ENCODE measurements around the gene VTCN1. TPM values are rescaled to one million over a fixed set of nuclear protein-coding genes. Genes with fewer than 3 reads are reported as not detected.

The VTCN1 gene
- total RNA-seq, 1 donor from 2014 or later, result 0.77 TPM

- Histone ChIP-seq H3K27me3 (ENCODE audit: low read depth) (no peaks in the 10 kb centered on the region), H3K36me3 (no peaks in the 10 kb centered on the region), H3K4me1 (no peaks in the 10 kb centered on the region), H3K4me3 (no peak overlapping the region), H3K9me3 (no peaks in the 10 kb centered on the region), H3K27ac (no peak overlapping the region)
- no peak for TF ChIP-seq CTCF (IDR thresholded peaks at IDR 0.05)
- DNase-seq (no peak), ATAC-seq (no peak)
- intact Hi-C loops (cut with DNase I), result no loop called here
Measured at GRCh38 chr1:117189726-117190125, 21.0 kb downstream of the VTCN1 start.

GRCh38 chr1:117188816-117189437, 21.8 kb downstream of the VTCN1 start:
- Histone ChIP-seq H3K4me3 (no peak overlapping the region), H3K36me3 (no peaks in the 10 kb centered on the region), H3K9me3 (no peaks in the 10 kb centered on the region), H3K27me3 (ENCODE audit: low read depth) (no peaks in the 10 kb centered on the region), H3K27ac (no peak overlapping the region), H3K4me1 (no peaks in the 10 kb centered on the region)
- ATAC-seq, result no peak
- no peak for DNase-seq
- no peak for TF ChIP-seq CTCF (IDR thresholded peaks at IDR 0.05)
- intact Hi-C loops (cut with DNase I), result no loop called here

GRCh38 chr1:117188170-117188815, 22.4 kb downstream of the VTCN1 start:
- no peak overlapping the region for H3K27ac ChIP-seq
- no peaks in the 10 kb centered on the region for H3K4me1 ChIP-seq
- intact Hi-C loops (cut with DNase I), result no loop called here
- H3K36me3 ChIP-seq, result no peaks in the 10 kb centered on the region
- no peak for TF ChIP-seq CTCF (IDR thresholded peaks at IDR 0.05)
- no peak for ATAC-seq
- no peak overlapping the region for H3K4me3 ChIP-seq
- H3K9me3 ChIP-seq, result no peaks in the 10 kb centered on the region
- no peaks in the 10 kb centered on the region for H3K27me3 ChIP-seq (ENCODE audit: low read depth)
- DNase-seq, result no peak

- no peak for DNase-seq
- Histone ChIP-seq H3K9me3 (no peaks in the 10 kb centered on the region), H3K4me3 (no peak overlapping the region), H3K36me3 (no peaks in the 10 kb centered on the region), H3K27me3 (ENCODE audit: low read depth) (no peaks in the 10 kb centered on the region), H3K4me1 (no peaks in the 10 kb centered on the region), H3K27ac (no peak overlapping the region)
- intact Hi-C loops (cut with DNase I), result no loop called here
- no peak for TF ChIP-seq CTCF (IDR thresholded peaks at IDR 0.05)
- no peak for ATAC-seq
Measured at GRCh38 chr1:117183112-117183511, 27.6 kb downstream of the VTCN1 start.

- Histone ChIP-seq H3K4me3 (no peak overlapping the region), H3K9me3 (no peaks in the 10 kb centered on the region), H3K27ac (no peak overlapping the region), H3K27me3 (ENCODE audit: low read depth) (no peaks in the 10 kb centered on the region), H3K36me3 (no peaks in the 10 kb centered on the region), H3K4me1 (no peaks in the 10 kb centered on the region)
- no peak for ATAC-seq
- intact Hi-C loops (cut with DNase I), result no loop called here
- no peak for TF ChIP-seq CTCF (IDR thresholded peaks at IDR 0.05)
- DNase-seq, result no peak
Measured at GRCh38 chr1:117182319-117182718, 28.4 kb downstream of the VTCN1 start.

Measured in lower lobe of right lung (tissue), 2 donors.